ENCODE measurements around the gene CDK14. TPM values are rescaled to one million over a fixed set of nuclear protein-coding genes. Genes with fewer than 3 reads are reported as not detected.

Gene CDK14
- polyA plus RNA-seq, 3 donors, result 1.7 to 2.5 (median 2.1) TPM

GRCh38 chr7:91142743-91143142 lies 546.6 kb downstream of the CDK14 start:
- no CpG with 5 or more reads among the region's 1 CpG for WGBS (ENCODE audit: insufficient coverage)
- no peaks in the 10 kb centered on the region for H3K9me3 ChIP-seq (replicated peaks in 1 of 2; ENCODE audit: control insufficient read depth in 1 of 2, insufficient read depth in 1 of 2, low read length in 2 of 2)

GRCh38 chr7:91149341-91150246 lies 553.5 kb downstream of the CDK14 start:
- H3K79me2 ChIP-seq (ENCODE audit: insufficient read depth, low read length), result no peaks in the 10 kb centered on the region
- no peaks in the 10 kb centered on the region for H3K4me1 ChIP-seq (ENCODE audit: control insufficient read depth in 1 of 2, insufficient read depth in 2 of 2, low read length in 2 of 2)
- no peak overlapping the region for H3K4me3 ChIP-seq (replicated peaks in 1 of 3; ENCODE audit: low read depth in 2 of 3, low read length in 3 of 3)
- no peaks in the 10 kb centered on the region for H4K20me1 ChIP-seq (ENCODE audit: insufficient read depth, low read length)
- no peaks in the 10 kb centered on the region for H3K9me3 ChIP-seq (replicated peaks in 1 of 2; ENCODE audit: control insufficient read depth in 1 of 2, insufficient read depth in 1 of 2, low read length in 2 of 2)
- Mint-ChIP-seq H3K27ac (peak overlapping the region in 1 of 7 donors; percentile 37), H3K36me3 (no peaks in the 10 kb centered on the region), H3K4me3 (no peak overlapping the region), H3K4me1 (peaks cover 5% of the 10 kb centered on the region), H3K9me3 (peaks cover 0 to 2% (median 0%) of the 10 kb centered on the region in 7 donors), H3K27me3 (ENCODE audit: low read depth in 3 of 3) (peaks cover 0 to 3% (median 0%) of the 10 kb centered on the region in 3 donors)
- H3K4me2 ChIP-seq (replicated peaks; ENCODE audit: extremely low read depth, low read length, poor library complexity, severe bottlenecking), result no peak overlapping the region
- no peak for TF ChIP-seq CTCF (IDR thresholded peaks at IDR 0.05)
- WGBS (ENCODE audit: insufficient coverage), result 90% methylated on average over 3 of the region's 3 CpGs
- H3K27ac ChIP-seq (ENCODE audit: low read depth in 1 of 2, low read length in 2 of 2), result no peak overlapping the region
- H3K9ac ChIP-seq (ENCODE audit: insufficient read depth, low read length, poor library complexity, severe bottlenecking), result no peak overlapping the region
- H3K27me3 ChIP-seq (ENCODE audit: control insufficient read depth in 2 of 2, insufficient read depth in 2 of 2, low read length in 2 of 2), result no peaks in the 10 kb centered on the region
- no peak overlapping the region for H2AFZ ChIP-seq (ENCODE audit: insufficient read depth, low read depth, low read length, poor library complexity, severe bottlenecking)
- H3K36me3 ChIP-seq (replicated peaks in 1 of 2; ENCODE audit: control insufficient read depth in 1 of 2, insufficient read depth in 2 of 2, low read length in 2 of 2), result no peaks in the 10 kb centered on the region
- no peak for DNase-seq
- intact Hi-C loops (cut with micrococcal nuclease), result no loop called here

More at GRCh38 chr7:91142743-91143142, 546.6 kb downstream of the CDK14 start:
- Mint-ChIP-seq H3K36me3 (peaks cover 0 to 3% of the 10 kb centered on the region in 2 donors), H3K27me3 (ENCODE audit: low read depth in 3 of 3) (peaks cover 0 to 3% (median 0%) of the 10 kb centered on the region in 3 donors), H3K27ac (no peak overlapping the region), H3K4me1 (peaks cover 14% of the 10 kb centered on the region), H3K4me3 (no peak overlapping the region), H3K9me3 (peaks cover 0 to 6% (median 0%) of the 10 kb centered on the region in 7 donors)
- peaks cover 5 to 9% of the 10 kb centered on the region in 2 donors for H3K4me1 ChIP-seq (ENCODE audit: control insufficient read depth in 1 of 2, insufficient read depth in 2 of 2, low read length in 2 of 2)
- H3K4me3 ChIP-seq (replicated peaks in 1 of 3; ENCODE audit: low read depth in 2 of 3, low read length in 3 of 3), result no peak overlapping the region
- no peak for DNase-seq
- TF ChIP-seq CTCF (IDR thresholded peaks at IDR 0.05), result no peak
- H4K20me1 ChIP-seq (ENCODE audit: insufficient read depth, low read length), result no peaks in the 10 kb centered on the region
- no peak overlapping the region for H2AFZ ChIP-seq (ENCODE audit: insufficient read depth, low read depth, low read length, poor library complexity, severe bottlenecking)
- H3K79me2 ChIP-seq (ENCODE audit: insufficient read depth, low read length), result no peaks in the 10 kb centered on the region
- no peak overlapping the region for H3K27ac ChIP-seq (ENCODE audit: low read depth in 1 of 2, low read length in 2 of 2)
- no peaks in the 10 kb centered on the region for H3K27me3 ChIP-seq (ENCODE audit: control insufficient read depth in 2 of 2, insufficient read depth in 2 of 2, low read length in 2 of 2)
- intact Hi-C loops (cut with micrococcal nuclease), result no loop called here
- no peak overlapping the region for H3K9ac ChIP-seq (ENCODE audit: insufficient read depth, low read length, poor library complexity, severe bottlenecking)
- H3K4me2 ChIP-seq (replicated peaks; ENCODE audit: extremely low read depth, low read length, poor library complexity, severe bottlenecking), result no peak overlapping the region
- H3K36me3 ChIP-seq (replicated peaks in 1 of 2; ENCODE audit: control insufficient read depth in 1 of 2, insufficient read depth in 2 of 2, low read length in 2 of 2), result no peaks in the 10 kb centered on the region
